CD4-positive, CD25-positive, alpha-beta regulatory T cell (primary cell): ENCODE measurements around the gene STARD13. TPM values are rescaled to one million over a fixed set of nuclear protein-coding genes. Genes with fewer than 3 reads are reported as not detected.

Experiments
- ATAC-seq, 2 donors: fragments of 150-1000 bp; cut with Tn5 transposase; one replicate each; pipeline ENCODE4 v1.10.0; 2021; ENCODE audit warnings: low read depth in 2 of 2, moderate number of reproducible peaks in 2 of 2, moderate library complexity in 1 of 2
- DNase-seq, 3 donors: peaks; one replicate each; pipeline versions ENCODE4 v3.0.0 to v3.0.0-alpha.2; 2012 to 2022; ENCODE audit warnings: mixed read lengths in 1 of 3
- H3K27ac ChIP-seq: one replicate; pipeline ENCODE4 v1.7.0; 2013; ENCODE audit warnings: mild to moderate bottlenecking, low read length; ENCODE audit not compliant: insufficient read depth, poor library complexity, severe bottlenecking
- H3K27me3 ChIP-seq: one replicate; pipeline ENCODE4 v1.7.0; 2013; ENCODE audit warnings: low read length; ENCODE audit not compliant: control insufficient read depth, insufficient read depth
- H3K36me3 ChIP-seq: one replicate; pipeline ENCODE4 v1.7.0; 2013; ENCODE audit warnings: mild to moderate bottlenecking, low read length, moderate library complexity; ENCODE audit not compliant: control insufficient read depth, insufficient read depth
- H3K4me1 ChIP-seq: 2 replicates; pipeline ENCODE4 v1.7.0; 2013; ENCODE audit warnings: mild to moderate bottlenecking, low read length; ENCODE audit not compliant: insufficient read depth, control insufficient read depth, poor library complexity, severe bottlenecking
- H3K4me3 ChIP-seq: one replicate; pipeline ENCODE4 v1.7.0; 2013; ENCODE audit warnings: low read depth, mild to moderate bottlenecking, low read length, moderate library complexity
- H3K9me3 ChIP-seq, 2 experiments: 1 replicate in 1 of 2; 2 replicates in 1 of 2; pipeline ENCODE4 v1.7.0; 2013; ENCODE audit warnings: low read length in 2 of 2, mild to moderate bottlenecking in 1 of 2, moderate library complexity in 1 of 2; ENCODE audit not compliant: control insufficient read depth in 2 of 2
- H3K27ac Mint-ChIP-seq, 3 donors: one replicate each; pipeline ENCODE4 v1.8.0; 2020 to 2022; ENCODE audit warnings: mild to moderate bottlenecking in 3 of 3, mixed read lengths in 3 of 3, moderate library complexity in 2 of 3
- H3K27me3 Mint-ChIP-seq: one replicate; pipeline ENCODE4 v1.8.0; 2022; ENCODE audit warnings: mild to moderate bottlenecking, mixed read lengths
- H3K36me3 Mint-ChIP-seq: one replicate; pipeline ENCODE4 v1.8.0; 2020; ENCODE audit warnings: mixed read lengths
- H3K4me1 Mint-ChIP-seq, 4 donors: one replicate each; pipeline ENCODE4 v1.8.0; 2020 to 2022; ENCODE audit warnings: mixed read lengths in 4 of 4, mild to moderate bottlenecking in 1 of 4
- H3K4me3 Mint-ChIP-seq, 4 donors: one replicate each; pipeline ENCODE4 v1.8.0; 2020 to 2022; ENCODE audit warnings: mild to moderate bottlenecking in 4 of 4, mixed read lengths in 4 of 4, moderate library complexity in 3 of 4
- H3K9me3 Mint-ChIP-seq, 7 donors: one replicate each; pipeline ENCODE4 v1.8.0; 2020 to 2022; ENCODE audit warnings: mixed read lengths in 7 of 7, mild to moderate bottlenecking in 3 of 7, moderate library complexity in 2 of 7
- polyA plus RNA-seq, 4 donors: library from polyadenylated mRNA; unstranded; fragments of 300-500 nt; fragmentation: Illumina TruSeq; gene quantifications; one replicate each; pipeline ENCODE4 v1.2.3, GENCODE V29; 2021
- total RNA-seq: library from RNA; stranded (reverse); gene quantifications from one replicate; pipeline ENCODE4 v1.2.3, GENCODE V29; 2022

STARD13 gene
- total and polyA plus RNA-seq, 5 donors from 2014 or later, result not detected

GRCh38 chr13:33152389-33152788 lies 133.2 kb downstream of the STARD13 start:
- H3K4me3 ChIP-seq, result no peak overlapping the region
- no peaks in the 10 kb centered on the region for H3K9me3 ChIP-seq
- Mint-ChIP-seq H3K4me3 (no peak overlapping the region), H3K9me3 (peaks cover 0 to 1% (median 0%) of the 10 kb centered on the region in 7 donors), H3K36me3 (no peaks in the 10 kb centered on the region), H3K27me3 (peaks cover 4% of the 10 kb centered on the region), H3K4me1 (no peaks in the 10 kb centered on the region), H3K27ac (no peak overlapping the region)
- ATAC-seq (no peak), DNase-seq (no peak)
- H3K36me3 ChIP-seq, result no peaks in the 10 kb centered on the region
- no peaks in the 10 kb centered on the region for H3K27me3 ChIP-seq
- no peak overlapping the region for H3K27ac ChIP-seq
- no peaks in the 10 kb centered on the region for H3K4me1 ChIP-seq

DNA sequence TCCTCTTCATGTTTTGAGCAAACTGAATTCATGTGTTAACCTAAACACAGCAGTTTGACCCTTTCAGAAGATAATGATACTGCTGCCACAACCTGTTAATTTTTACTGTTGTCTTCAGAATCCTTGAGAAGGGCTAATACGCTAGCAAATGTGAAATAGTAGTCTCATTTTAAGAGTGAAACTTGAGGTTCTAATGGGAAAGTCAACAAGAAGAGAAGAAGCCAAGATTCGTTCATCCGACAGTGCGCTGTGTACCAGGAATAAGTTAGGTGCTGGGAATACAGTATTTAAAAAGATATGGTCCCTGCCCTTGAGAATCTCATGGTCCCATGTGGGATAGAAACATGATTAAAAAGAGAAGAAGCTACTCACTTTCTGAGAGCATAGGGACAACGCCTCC lies 134.9 kb downstream of the STARD13 start:
- Mint-ChIP-seq H3K4me3 (no peak overlapping the region), H3K27ac (no peak overlapping the region), H3K9me3 (peaks cover 0 to 1% (median 0%) of the 10 kb centered on the region in 7 donors), H3K36me3 (no peaks in the 10 kb centered on the region), H3K4me1 (peaks cover 0 to 5% (median 0%) of the 10 kb centered on the region in 4 donors), H3K27me3 (peaks cover 4% of the 10 kb centered on the region)
- Histone ChIP-seq H3K27me3 (no peaks in the 10 kb centered on the region), H3K9me3 (no peaks in the 10 kb centered on the region), H3K27ac (no peak overlapping the region), H3K4me3 (no peak overlapping the region), H3K36me3 (no peaks in the 10 kb centered on the region), H3K4me1 (no peaks in the 10 kb centered on the region)
- no peak for DNase-seq
- ATAC-seq, result no peak

GRCh38 chr13:33150126-33150525 lies 135.4 kb downstream of the STARD13 start:
- H3K4me1 Mint-ChIP-seq, result peaks cover 0 to 5% (median 0%) of the 10 kb centered on the region in 4 donors
- no peaks in the 10 kb centered on the region for H3K27me3 ChIP-seq

DNA sequence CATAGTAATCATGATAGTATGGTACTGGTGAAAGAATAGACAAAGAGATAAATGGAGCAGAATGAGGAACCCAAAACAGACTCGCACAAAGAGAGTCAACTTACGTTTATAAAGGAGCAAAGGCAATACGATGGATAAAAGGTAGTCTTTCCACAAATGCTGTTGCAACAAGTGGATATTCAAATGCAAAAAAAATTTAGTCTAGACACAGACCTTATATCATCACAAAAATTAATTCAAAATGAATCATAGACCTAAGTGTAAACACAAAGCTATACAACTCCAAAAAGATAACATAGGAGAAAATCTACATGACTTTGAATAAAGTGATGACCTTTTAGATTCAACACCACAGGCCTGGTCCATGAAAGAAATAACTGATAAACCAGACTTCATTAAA lies 137.7 kb downstream of the STARD13 start:
- Mint-ChIP-seq H3K4me3 (no peak overlapping the region), H3K27ac (peak overlapping the region in 1 of 3 donors; percentile 0), H3K9me3 (peaks cover 0 to 1% (median 0%) of the 10 kb centered on the region in 7 donors), H3K4me1 (peaks cover 0 to 5% (median 0%) of the 10 kb centered on the region in 4 donors), H3K27me3 (no peaks in the 10 kb centered on the region), H3K36me3 (no peaks in the 10 kb centered on the region)
- Histone ChIP-seq H3K9me3 (no peaks in the 10 kb centered on the region), H3K4me1 (no peaks in the 10 kb centered on the region), H3K4me3 (no peak overlapping the region), H3K27me3 (no peaks in the 10 kb centered on the region), H3K36me3 (no peaks in the 10 kb centered on the region), H3K27ac (no peak overlapping the region)
- DNase-seq (no peak), ATAC-seq (no peak)

More at GRCh38 chr13:33150126-33150525, 135.4 kb downstream of the STARD13 start:
- H3K27me3 Mint-ChIP-seq, result peaks cover 4% of the 10 kb centered on the region
- H3K9me3 Mint-ChIP-seq, result peaks cover 0 to 1% (median 0%) of the 10 kb centered on the region in 7 donors
- DNase-seq (no peak), ATAC-seq (no peak)
- no peaks in the 10 kb centered on the region for H3K36me3 Mint-ChIP-seq
- H3K4me3 ChIP-seq, result no peak overlapping the region
- H3K4me3 Mint-ChIP-seq, result no peak overlapping the region
- H3K4me1 ChIP-seq, result no peaks in the 10 kb centered on the region
- H3K27ac Mint-ChIP-seq, result no peak overlapping the region
- H3K36me3 ChIP-seq, result no peaks in the 10 kb centered on the region
- no peaks in the 10 kb centered on the region for H3K9me3 ChIP-seq
- H3K27ac ChIP-seq, result no peak overlapping the region

DNA sequence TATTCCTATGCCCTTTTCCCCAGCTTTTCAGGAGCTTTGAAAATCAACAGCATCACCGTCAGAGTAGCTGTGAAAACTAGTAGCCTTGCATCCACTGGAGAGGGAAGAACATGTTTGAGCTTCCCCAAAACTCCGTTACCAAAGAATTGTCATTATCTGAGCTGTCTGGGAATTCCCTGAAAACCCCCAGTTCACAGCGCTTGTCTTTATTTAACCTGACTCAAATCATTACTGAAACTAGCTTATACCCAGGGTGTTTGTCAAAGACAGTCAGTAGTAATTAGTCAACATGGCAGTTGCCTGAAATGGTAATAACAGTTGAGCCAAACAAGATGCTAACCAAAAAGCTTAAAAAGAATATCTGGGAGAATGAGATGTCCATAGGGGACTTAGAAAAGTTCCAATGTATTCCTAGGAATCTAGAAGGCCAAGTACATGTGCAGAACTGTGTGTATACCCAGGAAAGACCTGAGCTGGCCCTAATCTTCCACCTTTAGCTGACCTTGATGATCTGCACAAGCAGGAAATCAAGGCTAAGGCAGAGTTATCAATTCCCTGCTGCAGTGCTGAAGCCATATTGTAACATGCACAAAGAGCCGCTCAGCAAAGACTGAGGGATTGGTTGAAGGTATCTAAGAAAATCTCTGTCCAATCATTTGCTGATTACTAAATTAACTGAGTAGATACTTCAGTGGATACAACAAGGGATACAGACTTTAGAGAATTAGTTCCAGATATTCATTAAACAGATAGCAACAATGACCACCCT lies 138.5 kb downstream of the STARD13 start:
- ATAC-seq, result no peak
- H3K27me3 Mint-ChIP-seq, result no peaks in the 10 kb centered on the region

DNA sequence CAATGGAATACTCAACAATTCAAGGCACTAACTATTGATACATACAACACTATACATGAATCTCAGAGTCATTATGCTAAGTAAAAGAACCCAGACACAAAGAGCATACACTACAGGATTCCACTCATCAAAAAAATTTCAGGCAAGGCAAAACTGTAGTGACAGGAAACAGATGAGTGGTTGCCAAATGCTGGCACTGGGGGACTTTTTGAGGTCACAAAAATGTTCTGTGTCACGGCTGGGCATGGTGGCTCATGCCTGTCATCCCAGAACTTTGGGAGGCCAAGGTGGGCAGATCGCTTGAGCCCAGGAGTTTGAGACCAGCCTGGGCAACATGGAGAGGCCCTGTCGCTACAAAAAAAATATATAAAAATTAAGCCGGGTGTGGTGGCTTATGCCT lies 139.9 kb downstream of the STARD13 start:
- Histone ChIP-seq H3K4me1 (no peaks in the 10 kb centered on the region), H3K9me3 (no peaks in the 10 kb centered on the region), H3K27ac (no peak overlapping the region), H3K36me3 (no peaks in the 10 kb centered on the region), H3K4me3 (no peak overlapping the region), H3K27me3 (no peaks in the 10 kb centered on the region)
- Mint-ChIP-seq H3K4me1 (peaks cover 0 to 5% (median 0%) of the 10 kb centered on the region in 4 donors), H3K27ac (no peak overlapping the region), H3K36me3 (no peaks in the 10 kb centered on the region), H3K4me3 (no peak overlapping the region), H3K27me3 (no peaks in the 10 kb centered on the region), H3K9me3 (peaks cover 0 to 5% (median 0%) of the 10 kb centered on the region in 7 donors)
- DNase-seq (peak in 1 of 3 donors; percentile 2), ATAC-seq (no peak)

More for the DNA sequence above, 138.5 kb downstream of the STARD13 start:
- no peak overlapping the region for H3K27ac ChIP-seq
- Mint-ChIP-seq H3K4me3 (no peak overlapping the region), H3K27ac (no peak overlapping the region), H3K36me3 (no peaks in the 10 kb centered on the region), H3K9me3 (peaks cover 0 to 5% (median 0%) of the 10 kb centered on the region in 7 donors), H3K4me1 (peaks cover 0 to 5% (median 0%) of the 10 kb centered on the region in 4 donors)
- H3K9me3 ChIP-seq, result no peaks in the 10 kb centered on the region
- no peaks in the 10 kb centered on the region for H3K4me1 ChIP-seq
- H3K36me3 ChIP-seq, result no peaks in the 10 kb centered on the region
- H3K4me3 ChIP-seq, result no peak overlapping the region
- DNase-seq, result peak in 1 of 3 donors; percentile 36
- H3K27me3 ChIP-seq, result no peaks in the 10 kb centered on the region

DNA sequence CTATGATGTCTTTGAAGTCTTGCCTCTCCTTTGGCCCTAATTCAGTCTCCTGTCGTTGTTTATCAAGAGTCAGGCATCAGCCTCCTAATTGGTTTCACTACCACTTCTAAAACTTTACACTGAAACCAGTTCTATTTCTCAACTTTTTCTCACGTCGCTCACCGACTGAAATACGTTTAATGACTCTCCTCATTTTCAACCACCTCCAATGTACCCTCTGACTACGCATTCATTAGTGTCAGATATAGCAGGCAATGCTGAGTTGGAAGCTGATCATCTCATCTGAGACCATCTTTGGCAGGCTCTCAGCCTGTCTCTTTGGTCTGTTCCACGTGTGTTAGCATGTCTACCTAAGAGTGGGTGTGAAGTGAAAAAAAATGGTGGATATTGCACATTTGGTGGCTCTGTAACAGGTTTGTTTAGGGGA lies 141.2 kb downstream of the STARD13 start:
- no peaks in the 10 kb centered on the region for H3K36me3 Mint-ChIP-seq

More for the DNA sequence above, 141.2 kb downstream of the STARD13 start:
- no peaks in the 10 kb centered on the region for H3K9me3 ChIP-seq
- no peak overlapping the region for H3K4me3 ChIP-seq
- no peaks in the 10 kb centered on the region for H3K4me1 ChIP-seq
- no peaks in the 10 kb centered on the region for H3K36me3 ChIP-seq
- no peaks in the 10 kb centered on the region for H3K27me3 Mint-ChIP-seq
- H3K27ac Mint-ChIP-seq, result no peak overlapping the region
- H3K27ac ChIP-seq, result no peak overlapping the region
- H3K9me3 Mint-ChIP-seq, result peaks cover 0 to 5% (median 0%) of the 10 kb centered on the region in 7 donors
- no peak overlapping the region for H3K4me3 Mint-ChIP-seq
- no peaks in the 10 kb centered on the region for H3K27me3 ChIP-seq
- DNase-seq (no peak), ATAC-seq (no peak)
- peaks cover 0 to 5% (median 0%) of the 10 kb centered on the region in 4 donors for H3K4me1 Mint-ChIP-seq
